ENCODE data around the gene KRT76.
"Not testable (repeated sequence)": the region's sequence is repeated elsewhere in the genome, so short reads cannot be mapped to it uniquely, and the experiment has no call there.

KRT76 gene

GRCh38 chr12:52796839-52797528 is 19.8 kb upstream of the KRT76 start:
- no peak for DNase-seq

- no peak for DNase-seq
Measured at GRCh38 chr12:52796429-52796794, 19.3 kb upstream of the KRT76 start.

- no peak for DNase-seq
Measured at GRCh38 chr12:52795694-52796428, 18.7 kb upstream of the KRT76 start, which contains the start of gene KRT3. Gene KRT3 (minus strand): TSS chr12:52796117. CDS start chr12:52796042, 75 bp downstream.

- not testable (repeated sequence) for DNase-seq
Measured at GRCh38 chr12:52795332-52795674, 18.2 kb upstream of the KRT76 start.

GRCh38 chr12:52794479-52795331 is 17.6 kb upstream of the KRT76 start:
- no peak for DNase-seq

GRCh38 chr12:52792185-52793029 is 15.3 kb upstream of the KRT76 start:
- DNase-seq: no peak

- DNase-seq: no peak
Measured at GRCh38 chr12:52791271-52792184, 14.4 kb upstream of the KRT76 start.

- DNase-seq: no peak
Measured at GRCh38 chr12:52790427-52791270, 13.5 kb upstream of the KRT76 start.

GRCh38 chr12:52789637-52790426 is 12.7 kb upstream of the KRT76 start:
- DNase-seq: no peak

GRCh38 chr12:52788876-52789636 is 11.9 kb upstream of the KRT76 start:
- DNase-seq: no peak

- DNase-seq: no peak
Measured at GRCh38 chr12:52788192-52788875, 11.2 kb upstream of the KRT76 start.

GRCh38 chr12:52787324-52788191 is 10.4 kb upstream of the KRT76 start:
- DNase-seq: no peak

- no peak for DNase-seq
Measured at GRCh38 chr12:52784909-52785308, 7.8 kb upstream of the KRT76 start.

GRCh38 chr12:52783563-52784316 is 6.6 kb upstream of the KRT76 start:
- DNase-seq: no peak

- DNase-seq: no peak
Measured at GRCh38 chr12:52782502-52782901, 5.4 kb upstream of the KRT76 start.

- no peak for DNase-seq
Measured at GRCh38 chr12:52781399-52782082, 4.4 kb upstream of the KRT76 start.
